Activated CD8-positive, alpha-beta memory T cell treated with anti-CD3 and anti-CD28 coated beads, Interleukin-2, amount 50 U/mL, for 1 hour (primary cell): ENCODE measurements around the gene TSPYL2.

Experiments used
- DNase-seq: peaks from one replicate; pipeline ENCODE4 v3.0.0-alpha.2; 2020; ENCODE audit errors: extremely low read depth

Gene TSPYL2

GRCh38 chrX:53081925-53082772, at the start of gene TSPYL2:
Gene TSPYL2 (plus strand): TSS chrX:53082367. CDS start chrX:53082499, 132 bp downstream.
- DNase-seq: peak; percentile 87

GRCh38 chrX:53036149-53036548, 46.0 kb upstream of the TSPYL2 start:
- no peak for DNase-seq

- DNase-seq: no peak
Observed at GRCh38 chrX:53039236-53039635, 42.9 kb upstream of the TSPYL2 start.

- no peak for DNase-seq
Observed at GRCh38 chrX:53044995-53045394, 37.2 kb upstream of the TSPYL2 start.

DNA sequence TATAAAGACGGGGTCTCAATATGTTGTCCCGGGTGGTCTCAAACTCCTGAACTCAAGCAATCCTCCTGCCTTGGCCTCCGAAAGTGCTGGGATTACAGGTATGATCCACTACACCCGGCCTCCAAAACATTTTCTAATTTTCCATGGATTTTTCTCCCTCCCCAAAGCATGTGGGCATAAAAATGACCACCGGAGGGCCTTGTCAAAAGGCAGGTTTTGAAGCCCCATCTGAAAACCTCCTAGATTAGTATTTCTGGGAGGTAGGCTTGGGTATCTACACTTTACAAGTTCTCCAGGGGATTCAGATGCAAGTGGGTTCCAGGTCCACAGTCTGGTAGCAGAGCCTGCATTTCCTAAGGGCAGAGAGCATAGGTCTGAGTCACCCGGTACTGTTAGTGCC, 34.9 kb upstream of the TSPYL2 start:
- DNase-seq: no peak

DNA sequence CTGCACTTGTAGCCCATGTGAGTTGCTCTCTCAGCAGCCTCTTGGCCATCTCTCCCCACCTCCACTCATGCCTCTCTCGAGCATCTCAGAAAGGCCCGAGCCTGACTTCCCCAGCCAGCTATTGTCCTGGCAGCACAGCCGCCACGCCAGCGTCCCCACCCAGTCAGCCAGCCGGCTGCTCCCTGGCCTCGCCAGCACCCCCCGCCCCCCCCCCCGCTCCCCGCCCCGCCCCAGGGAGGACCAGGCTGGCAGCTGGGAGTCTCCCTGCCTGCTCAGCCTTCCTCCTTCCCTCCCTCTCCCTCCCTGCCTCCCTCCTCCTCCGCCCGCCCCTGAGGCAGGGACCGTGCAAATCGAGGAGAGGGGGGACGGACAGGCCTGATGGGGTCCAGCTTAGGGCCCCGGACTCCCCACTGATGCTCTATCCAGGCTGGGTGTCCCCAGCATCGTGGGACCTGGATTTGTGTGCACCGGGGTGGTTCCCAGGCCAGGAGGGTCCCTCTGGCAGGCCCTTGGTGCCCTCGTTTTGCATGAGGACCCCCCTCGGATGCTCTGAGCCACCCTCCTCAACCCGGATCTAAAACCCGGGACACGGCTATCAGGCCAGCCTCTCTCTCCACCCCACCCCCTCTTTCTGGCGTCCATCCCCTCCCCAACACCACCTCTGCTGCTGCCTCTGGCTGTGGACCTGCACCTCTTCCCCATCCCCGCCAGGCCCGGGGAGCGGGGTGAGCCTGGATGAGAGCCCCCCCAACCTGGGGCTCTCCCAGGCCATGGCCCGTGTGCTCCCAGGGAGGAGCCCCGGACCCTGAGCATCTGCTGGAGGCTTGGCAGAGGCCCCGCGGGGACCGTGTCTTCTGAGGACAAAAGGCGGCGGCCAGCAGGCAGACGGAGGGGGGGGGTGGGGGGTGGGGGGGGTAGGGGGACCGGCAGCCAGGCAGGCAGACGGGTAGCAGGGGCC, 33.7 kb upstream of the TSPYL2 start, which contains the start of gene GPR173:
Gene GPR173, plus strand, starts transcription at position 621 of the 958 bp plus-strand sequence. CDS start 27,833 bp downstream, outside the sequence.
- DNase-seq: no peak

DNA sequence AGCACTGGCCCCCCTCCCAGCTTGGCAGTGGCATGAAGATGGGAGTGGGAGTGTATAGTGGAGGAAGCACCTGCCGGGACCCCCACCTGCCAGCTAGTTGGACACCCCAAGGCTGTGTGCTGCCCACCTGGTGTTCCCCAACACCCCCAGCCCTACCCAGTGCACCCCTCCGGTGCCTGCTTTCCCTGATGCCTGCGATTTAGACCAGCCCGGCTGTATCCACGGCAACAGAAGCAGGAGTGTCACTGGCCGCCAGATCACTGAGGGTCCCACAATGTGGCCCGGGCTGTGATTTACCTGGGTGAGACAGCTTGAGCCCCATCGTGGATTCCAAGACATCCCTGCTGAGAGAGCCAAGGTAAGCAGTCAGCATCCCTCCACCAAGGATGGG, 33.0 kb upstream of the TSPYL2 start:
- DNase-seq: no peak

- DNase-seq: no peak
Observed at GRCh38 chrX:53050841-53051240, 31.3 kb upstream of the TSPYL2 start.

DNA sequence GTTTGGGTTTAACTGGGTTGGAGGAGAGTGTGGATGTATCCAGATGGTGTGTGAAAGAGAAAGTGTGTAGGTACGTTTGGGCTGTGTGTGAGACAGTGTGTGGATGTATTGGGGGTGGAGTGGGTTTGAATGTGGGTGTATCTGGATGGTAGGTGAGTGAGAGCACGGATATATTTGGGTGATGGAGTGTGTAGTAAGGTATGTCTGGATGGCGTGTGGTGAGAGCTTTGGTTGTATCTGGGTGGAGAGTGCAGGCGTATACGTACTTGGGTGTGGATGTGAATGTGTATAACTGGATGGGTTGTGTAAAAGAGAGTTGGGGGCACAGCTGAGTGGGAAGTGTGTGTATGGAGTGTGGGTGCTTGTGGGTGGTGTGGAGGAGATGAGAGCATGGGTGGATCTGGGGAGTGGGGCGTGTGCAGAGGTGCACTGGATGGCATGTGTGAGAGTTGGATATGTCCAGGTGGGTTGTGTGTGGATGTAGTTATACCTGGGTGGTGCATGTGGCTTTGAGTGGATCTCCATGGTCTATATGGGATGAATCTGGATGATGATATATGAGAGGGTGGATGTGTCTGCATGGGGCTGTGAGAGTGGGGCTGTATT, 26.8 kb upstream of the TSPYL2 start:
- DNase-seq: no peak

DNA sequence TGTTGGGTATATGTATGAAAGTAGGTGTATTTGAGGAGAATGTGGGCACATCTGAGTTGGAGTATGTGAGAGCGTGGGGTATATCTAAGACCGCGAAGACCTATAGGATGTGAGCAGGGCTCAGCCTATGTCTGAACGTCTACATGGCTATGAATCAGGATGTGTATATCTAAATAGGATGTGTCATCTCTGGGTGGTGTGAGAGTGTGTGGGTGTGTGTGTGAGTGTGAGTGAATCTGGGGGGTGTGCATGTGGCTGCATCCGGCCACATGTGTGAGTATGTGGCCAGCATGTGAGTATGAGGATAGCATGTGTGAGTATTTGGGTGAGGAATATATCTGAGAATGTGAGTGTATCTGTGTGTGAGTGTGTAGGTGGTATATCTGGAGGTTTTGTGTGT, 25.9 kb upstream of the TSPYL2 start:
- no peak for DNase-seq

GRCh38 chrX:53065104-53065503, 17.1 kb upstream of the TSPYL2 start:
- DNase-seq: no peak

DNA sequence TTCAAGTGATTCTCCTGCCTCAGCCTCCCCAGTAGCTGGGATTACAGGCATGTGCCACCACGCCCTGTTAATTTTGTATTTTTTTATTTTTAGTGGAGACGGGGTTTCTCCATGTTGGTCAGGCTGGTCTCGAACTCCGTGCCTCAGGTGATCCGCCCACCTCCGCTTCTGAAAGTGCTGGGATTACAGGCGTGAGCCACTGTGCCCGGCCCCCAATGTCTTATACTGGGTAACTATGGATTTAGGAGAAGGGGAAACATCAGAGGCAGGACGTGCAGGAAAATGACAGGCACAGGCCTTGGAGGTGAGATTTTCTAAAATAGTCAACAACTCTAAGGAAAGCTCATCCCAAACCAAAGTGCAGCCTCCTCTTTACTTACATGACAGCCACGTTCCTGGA, 11.1 kb upstream of the TSPYL2 start:
- no peak for DNase-seq

GRCh38 chrX:53071604-53072417, 10.4 kb upstream of the TSPYL2 start:
- DNase-seq: no peak

GRCh38 chrX:53072418-53073114, 9.6 kb upstream of the TSPYL2 start:
- DNase-seq: no peak

DNA sequence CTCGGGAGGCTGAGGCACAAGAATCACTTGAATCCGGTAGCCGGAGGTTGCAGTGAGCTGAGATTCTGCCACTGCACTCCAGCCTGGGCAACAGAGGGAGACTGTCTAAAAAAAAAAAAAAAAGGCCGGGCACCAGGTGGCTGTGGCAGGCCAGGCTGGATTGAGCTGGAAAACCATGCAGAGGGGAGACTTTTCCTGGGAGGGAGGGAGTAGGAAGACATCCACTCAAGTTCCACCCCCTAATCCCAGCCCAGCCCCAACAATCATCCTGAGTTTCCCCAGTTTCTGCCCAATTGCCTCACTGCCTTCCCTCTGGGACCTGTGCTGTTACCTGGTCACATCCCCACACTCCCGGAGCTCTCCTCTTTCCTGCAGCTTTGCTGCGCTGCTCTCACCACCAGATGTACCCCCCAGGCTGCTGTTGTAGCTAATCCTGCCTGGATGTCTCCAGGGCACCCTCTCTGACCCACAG, 9.0 kb upstream of the TSPYL2 start:
- no peak for DNase-seq

- no peak for DNase-seq
Observed at GRCh38 chrX:53075011-53075410, 7.2 kb upstream of the TSPYL2 start.

DNA sequence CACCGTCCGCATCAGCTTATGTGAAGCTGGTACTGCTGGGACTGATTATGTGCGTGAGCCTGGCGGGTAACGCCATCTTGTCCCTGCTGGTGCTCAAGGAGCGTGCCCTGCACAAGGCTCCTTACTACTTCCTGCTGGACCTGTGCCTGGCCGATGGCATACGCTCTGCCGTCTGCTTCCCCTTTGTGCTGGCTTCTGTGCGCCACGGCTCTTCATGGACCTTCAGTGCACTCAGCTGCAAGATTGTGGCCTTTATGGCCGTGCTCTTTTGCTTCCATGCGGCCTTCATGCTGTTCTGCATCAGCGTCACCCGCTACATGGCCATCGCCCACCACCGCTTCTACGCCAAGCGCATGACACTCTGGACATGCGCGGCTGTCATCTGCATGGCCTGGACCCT, 5.5 kb upstream of the TSPYL2 start:
- DNase-seq: no peak

- no peak for DNase-seq
Observed at GRCh38 chrX:53077207-53078197, 4.7 kb upstream of the TSPYL2 start.

GRCh38 chrX:53078943-53079342, 3.2 kb upstream of the TSPYL2 start:
- no peak for DNase-seq
